Adrenal gland (tissue), 12 donors: ENCODE results near the gene PITHD1. TPM values are rescaled to one million over a fixed set of nuclear protein-coding genes. Genes with fewer than 3 reads are reported as not detected.
"Not testable (repeated sequence)": the region's sequence is repeated elsewhere in the genome, so short reads cannot be mapped to it uniquely, and the experiment has no call there.

Experiments used
- DNase-seq, 7 donors: peaks; one replicate each; pipeline ENCODE4 v3.0.0-alpha.2; 2019 to 2020
- H3K27ac ChIP-seq, 5 donors: fragments of 200-600 bp; sonication (generic) in 4 of 5; 1 replicate in 3 of 5; 2 replicates in 2 of 5; pipeline versions ENCODE4 v1.5.1 to v1.8.0; 2016 to 2020; ENCODE audit warnings: mild to moderate bottlenecking in 1 of 5
- H3K27me3 ChIP-seq: fragments of 200-600 bp; 2 replicates; pipeline ENCODE4 v1.8.0; 2021
- H3K36me3 ChIP-seq, 2 donors: fragments of 200-600 bp; replicated peaks in 1 of 2; 1 replicate in 1 of 2; 2 replicates in 1 of 2; pipeline versions ENCODE4 v1.5.1 to v1.8.0; 2018 to 2022
- H3K4me1 ChIP-seq, 2 donors: fragments of 200-600 bp; replicated peaks in 1 of 2; 1 replicate in 1 of 2; 2 replicates in 1 of 2; pipeline versions ENCODE4 v1.5.1 to v1.8.0; 2018 to 2021
- H3K4me3 ChIP-seq, 4 donors: fragments of 200-600 bp; sonication (generic) in 3 of 4; one replicate each; pipeline ENCODE4 v1.5.1; 2016 to 2018
- H3K9me3 ChIP-seq, 3 donors: fragments of 200-600 bp; sonication (generic) in 1 of 3; replicated peaks in 1 of 3; 1 replicate in 2 of 3; 2 replicates in 1 of 3; pipeline versions ENCODE4 v1.5.1 to v1.8.0; 2016 to 2021
- CTCF ChIP-seq, 6 experiments: fragments of 450-650 bp in 4 of 6; fragments of 200-600 bp in 2 of 6; sonication (generic) in 1 of 6; IDR thresholded peaks; 1 replicate in 5 of 6; 2 replicates in 1 of 6; pipeline versions ENCODE4 v1.5.1 to v1.8.0; 2016 to 2021; ENCODE audit warnings: antibody characterized with exemption in 6 of 6, mild to moderate bottlenecking in 2 of 6, moderate library complexity in 1 of 6
- POLR2A ChIP-seq, 2 donors: fragments of 450-650 bp; IDR thresholded peaks; one replicate each; pipeline ENCODE4 v1.6.1; 2017; ENCODE audit warnings: antibody characterized with exemption in 2 of 2, mild to moderate bottlenecking in 2 of 2, moderate library complexity in 1 of 2
- WGBS, 4 donors: extraction: QIAGEN DNeasy Blood & Tissue Kit in 2 of 4; methylation state at CpG; one replicate each; pipeline versions ENCODE4 v1.1.5 to v1.1.7; 2013 to 2017; 5-methylcytosine and 5-hydroxymethylcytosine counted together
- intact Hi-C, 2 donors: fragments of 100-400 bp; cut with DNase I; formaldehyde crosslinking; loops; one replicate each; pipeline versions ENCODE4 v1.14.1 to v1.15.0; 2022 to 2023
- polyA plus RNA-seq, 3 donors: library from polyadenylated mRNA; stranded (reverse); fragments of 200-250 nt in 2 of 3; fragments of 350-450 nt in 1 of 3; fragmentation: Illumina TruSeq in 1 of 3; extraction: RNeasy Lipid Tissue Mini Kit (QIAGEN cat#74804) in 1 of 3; gene quantifications; one replicate each; pipeline ENCODE4 v1.2.3, GENCODE V29; 2013 to 2014
- total RNA-seq, 9 donors: library from RNA; depleted of rRNA in 4 of 9; stranded (reverse); fragments of >200 nt in 4 of 9; fragments of 120-200 nt in 1 of 9; fragmentation: NEBNext Ultra II Directional in 1 of 9; extraction: Animal tissue kit (Norgen Biotek cat#: 25700) in 1 of 9; gene quantifications; one replicate each; pipeline versions ENCODE4 v1.1.0 to v1.2.4, GENCODE V29; 2013 to 2023
- donor health status: healthy with polysubstance abuse.
- donor health status: Bipolar disorder and iron deficiency.
- donor health status: DM: yes; HTN: yes; CAD: no.
- donor health status: DM: no; HTN: no; CAD: no.
- donor health status: DM: no; HTN: no; CAD: no.
- donor health status: DM: yes; HTN: yes; CAD: no.

Gene PITHD1
- total and polyA plus RNA-seq, 12 donors = 41.9 to 104 (median 63.0) TPM

GRCh38 chr1:23801876-23802275 is 23.7 kb downstream of the PITHD1 start:
- TF ChIP-seq CTCF (IDR thresholded peaks at IDR 0.05) (no peak), POLR2A (IDR thresholded peaks at IDR 0.05) (no peak)
- Histone ChIP-seq H3K36me3 (peaks cover 0 to 12% of the 10 kb centered on the region in 2 donors), H3K4me3 (no peak overlapping the region), H3K27me3 (no peaks in the 10 kb centered on the region), H3K27ac (peak overlapping the region in 3 of 5 donors; percentile 84 to 87 (median 85)), H3K4me1 (peaks cover 11 to 20% of the 10 kb centered on the region in 2 donors), H3K9me3 (no peaks in the 10 kb centered on the region)
- intact Hi-C loops = loop anchor here in 1 of 2 donors (10.0 kb wide), 1 partner anchor 63 kb away; the partner anchor contains the start of gene FUCA1
- peak in 1 of 7 donors; percentile 42 for DNase-seq
- WGBS, 4 donors = 27 to 74% (median 68%) methylated on average over 2 to 10 of the region's 10 CpGs

GRCh38 chr1:23802809-23803342 is 24.7 kb downstream of the PITHD1 start:
- H3K9me3 ChIP-seq, H3K27me3 ChIP-seq, H3K4me3 ChIP-seq, H3K27ac ChIP-seq, DNase-seq: not testable (repeated sequence)
- Histone ChIP-seq H3K36me3 (peaks cover 0 to 15% of the 10 kb centered on the region in 2 donors), H3K4me1 (peaks cover 11 to 20% of the 10 kb centered on the region in 2 donors)
- WGBS, 4 donors = 94 to 98% (median 95%) methylated on average over 7 of the region's 7 CpGs
- intact Hi-C loops = loop anchor here in 1 of 2 donors (10.0 kb wide), 1 partner anchor 62 kb away; the partner anchor contains the start of gene FUCA1

- intact Hi-C loops = loop anchor here in 1 of 2 donors (10.0 kb wide), 1 partner anchor 61 kb away; the partner anchor contains the start of gene FUCA1
- no peak for DNase-seq
- TF ChIP-seq POLR2A (IDR thresholded peaks at IDR 0.05) (no peak), CTCF (IDR thresholded peaks at IDR 0.05) (no peak)
Observed at GRCh38 chr1:23803674-23804073, 25.5 kb downstream of the PITHD1 start.

GRCh38 chr1:23804183-23804835 is 26.1 kb downstream of the PITHD1 start:
- Histone ChIP-seq H3K36me3 (peaks cover 0 to 19% of the 10 kb centered on the region in 2 donors), H3K4me1 (peaks cover 10 to 16% of the 10 kb centered on the region in 2 donors), H3K27ac (no peak overlapping the region), H3K27me3 (no peaks in the 10 kb centered on the region), H3K9me3 (no peaks in the 10 kb centered on the region), H3K4me3 (no peak overlapping the region)
- no peak for TF ChIP-seq CTCF (IDR thresholded peaks at IDR 0.05)
- TF ChIP-seq POLR2A (IDR thresholded peaks at IDR 0.05) = no peak
- WGBS, 4 donors = 78 to 87% (median 79%) methylated on average over 6 to 7 of the region's 7 CpGs
- no peak for DNase-seq
- intact Hi-C loops = loop anchor here in 1 of 2 donors (10.0 kb wide), 1 partner anchor 60 kb away; the partner anchor contains the start of gene FUCA1

More at GRCh38 chr1:23803674-23804073, 25.5 kb downstream of the PITHD1 start:
- H3K27me3 ChIP-seq = no peaks in the 10 kb centered on the region
- H3K9me3 ChIP-seq = no peaks in the 10 kb centered on the region
- H3K4me3 ChIP-seq = no peak overlapping the region
- peaks cover 11 to 20% of the 10 kb centered on the region in 2 donors for H3K4me1 ChIP-seq
- 89 to 93% (median 90%) methylated on average over 5 of the region's 5 CpGs for WGBS, 4 donors
- H3K36me3 ChIP-seq = peaks cover 0 to 19% of the 10 kb centered on the region in 2 donors
- H3K27ac ChIP-seq = no peak overlapping the region
